ENCODE measurements around the gene MMD2.
"Not testable (repeated sequence)": the region's sequence is repeated elsewhere in the genome, so short reads cannot be mapped to it uniquely, and the experiment has no call there.

The MMD2 gene, protein sequence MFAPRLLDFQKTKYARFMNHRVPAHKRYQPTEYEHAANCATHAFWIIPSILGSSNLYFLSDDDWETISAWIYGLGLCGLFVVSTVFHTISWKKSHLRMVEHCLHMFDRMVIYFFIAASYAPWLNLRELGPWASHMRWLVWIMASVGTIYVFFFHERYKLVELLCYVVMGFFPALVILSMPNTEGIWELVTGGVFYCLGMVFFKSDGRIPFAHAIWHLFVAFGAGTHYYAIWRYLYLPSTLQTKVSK

DNA sequence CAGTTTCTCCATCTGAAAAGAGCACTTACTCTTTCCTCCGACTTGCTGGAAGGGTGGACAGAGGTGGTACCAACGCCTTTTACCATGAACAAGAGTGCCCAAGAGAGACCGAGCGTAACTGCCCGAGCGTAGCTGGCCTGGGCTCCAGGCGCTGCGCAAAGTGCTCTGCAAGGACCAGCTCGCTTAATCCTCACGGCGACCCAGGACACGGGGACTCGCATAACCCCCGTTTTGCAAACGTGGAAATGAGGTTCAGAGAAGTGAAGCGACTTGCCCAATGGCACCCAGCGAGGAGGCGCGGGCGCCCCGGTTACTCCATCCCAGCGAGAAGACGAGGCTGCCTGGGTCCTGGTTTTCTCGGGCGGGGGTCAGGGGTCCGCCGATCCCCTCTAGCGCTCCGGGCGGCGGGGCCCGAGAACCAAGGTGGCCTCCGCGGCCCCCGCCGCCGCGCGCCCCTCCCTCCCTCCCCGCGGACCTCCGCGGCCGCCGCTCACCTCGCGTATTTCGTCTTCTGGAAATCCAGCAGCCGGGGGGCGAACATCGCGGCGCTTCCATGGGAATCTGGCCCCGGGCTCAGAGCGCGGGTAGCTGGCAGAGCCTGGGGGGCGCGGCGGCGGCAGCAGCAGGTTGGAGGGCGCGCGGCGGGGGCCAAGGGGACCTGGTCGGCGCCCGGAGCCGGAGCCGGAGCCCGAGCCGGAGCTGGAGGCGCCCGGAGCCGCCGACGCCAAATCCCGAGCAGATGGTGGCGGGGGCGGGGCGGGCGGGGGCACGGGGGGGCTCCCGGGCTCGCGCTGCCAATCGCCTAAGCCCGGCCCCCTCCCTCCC lies at the start of gene MMD2:
Gene MMD2 (minus strand): TSS at position 711 of the 825 bp plus-strand sequence. CDS start 170 bp downstream, at position 541.
- DNase-seq = peak; percentile 49

DNA sequence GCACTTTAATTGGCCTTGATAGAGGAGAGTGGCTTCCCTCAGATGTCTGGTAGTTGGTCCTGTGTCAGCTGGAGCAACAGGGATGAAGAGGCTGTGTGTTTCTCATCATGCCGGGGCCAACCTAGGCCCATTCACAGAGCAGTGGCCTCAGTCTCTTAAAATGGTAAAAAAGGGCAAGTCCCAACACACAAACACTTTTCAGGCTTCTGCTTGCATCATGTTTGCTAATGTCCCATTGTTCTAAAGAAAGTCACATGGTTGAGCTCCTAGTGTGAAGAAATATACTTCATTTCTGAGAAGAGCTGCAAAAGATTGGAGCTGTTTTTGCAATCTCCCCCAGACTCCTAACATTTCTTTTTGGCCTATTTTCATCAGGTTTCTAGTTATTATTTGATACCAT lies 46.1 kb upstream of the MMD2 start:
- no peak for DNase-seq

DNA sequence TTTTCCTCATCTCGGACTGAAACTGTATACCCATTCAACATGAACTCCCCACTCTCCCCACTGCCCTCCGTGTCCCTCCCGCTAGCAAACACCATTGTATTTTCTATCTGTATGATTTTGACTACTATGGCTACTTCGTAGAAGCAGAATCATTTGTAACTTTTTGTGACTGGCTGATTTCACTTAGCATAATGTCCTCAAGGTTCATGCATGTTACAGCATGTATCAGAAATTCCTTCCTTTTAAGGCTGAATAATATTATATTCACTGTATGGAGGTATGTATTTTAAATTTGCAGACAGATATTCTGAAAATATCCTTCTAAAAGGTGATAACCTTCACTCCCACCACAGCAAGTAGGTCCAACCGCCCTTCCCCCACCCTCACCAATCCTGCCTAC lies 42.9 kb upstream of the MMD2 start:
- no peak for DNase-seq

DNA sequence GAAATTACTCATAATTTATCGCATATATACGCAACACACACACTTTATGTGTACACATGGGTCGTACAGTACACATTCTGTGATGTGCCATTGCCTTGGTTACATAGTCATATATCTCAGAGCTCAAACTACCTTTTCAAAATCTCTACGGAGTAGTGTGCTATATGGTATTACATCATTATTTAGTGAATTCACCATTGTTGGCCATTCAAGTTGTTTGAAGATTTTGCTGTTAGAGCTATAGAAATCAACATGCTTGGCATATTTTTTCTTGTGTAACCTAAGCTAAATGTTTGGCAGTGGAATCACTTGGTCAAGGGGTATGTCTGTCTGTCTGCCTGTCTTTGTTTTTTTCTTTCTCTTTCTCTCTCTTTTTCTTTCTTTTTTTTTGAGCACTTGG lies 42.0 kb upstream of the MMD2 start:
- no peak for DNase-seq

DNA sequence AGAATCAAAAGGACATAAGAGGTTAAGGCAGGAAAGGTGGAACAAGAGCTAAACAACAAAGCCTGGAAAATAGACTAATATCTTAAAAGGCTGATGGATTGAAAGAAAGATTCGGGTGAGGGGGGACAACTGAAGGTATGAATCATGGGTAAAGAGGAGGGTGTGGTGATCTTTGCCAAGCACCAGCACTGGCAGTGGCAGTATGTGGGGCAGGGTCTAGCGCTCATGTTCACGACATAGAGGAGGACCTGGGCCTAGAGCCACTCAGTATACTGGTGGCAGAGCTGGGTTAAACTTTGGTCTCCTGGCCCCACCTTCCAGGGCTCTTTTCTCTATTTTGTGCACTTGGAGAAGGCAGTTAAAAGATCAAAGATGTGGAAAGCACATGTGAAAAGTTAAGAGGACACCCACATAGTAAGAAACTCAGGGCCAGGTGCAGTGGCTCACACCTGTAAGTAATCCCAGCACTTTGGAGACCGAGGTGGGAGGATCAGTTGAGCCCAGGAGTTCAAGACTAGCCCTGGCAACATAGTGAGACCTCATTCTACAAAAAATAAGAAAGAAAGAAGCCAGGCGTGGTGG lies 40.5 kb upstream of the MMD2 start:
- DNase-seq = no peak

DNA sequence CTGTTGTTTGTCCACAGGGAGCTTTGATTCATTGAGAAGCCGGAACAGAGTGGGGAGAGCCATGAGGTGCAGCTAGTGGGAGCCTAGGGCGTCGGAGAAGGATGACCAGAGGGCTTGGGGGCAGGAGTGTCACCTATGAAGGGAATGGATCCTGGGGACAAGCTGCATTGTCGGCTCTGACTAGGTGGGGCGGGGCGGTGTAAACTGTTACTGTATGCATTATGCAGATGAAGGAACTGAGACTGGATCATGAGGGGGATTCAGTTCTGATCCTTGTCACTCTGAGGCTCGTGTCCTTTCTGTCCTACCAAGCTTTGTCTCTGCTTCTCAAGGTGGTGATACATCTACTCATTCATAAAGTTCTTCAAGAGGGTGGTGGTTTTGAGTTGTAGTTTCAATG lies 39.9 kb upstream of the MMD2 start:
- no peak for DNase-seq

DNA sequence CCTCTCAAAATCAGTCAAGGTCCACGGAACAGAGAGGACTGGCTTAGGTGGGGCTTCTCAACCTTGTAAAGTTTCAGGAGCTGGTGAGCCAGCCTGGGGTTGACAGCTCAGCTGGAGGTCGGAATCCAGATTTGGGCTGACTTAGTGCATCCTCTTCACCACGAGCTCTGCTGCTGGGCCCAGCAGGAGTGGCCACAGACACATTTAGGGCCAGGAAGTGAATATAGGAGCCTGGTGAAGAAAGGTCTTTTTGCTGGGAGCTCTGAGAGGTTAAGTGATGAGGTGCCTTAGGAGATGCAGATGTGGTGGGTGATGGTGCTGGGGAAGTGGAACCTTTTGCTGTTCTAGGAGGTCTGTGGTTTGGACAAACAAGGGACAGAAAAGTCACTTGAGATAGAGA lies 39.3 kb upstream of the MMD2 start:
- no peak for DNase-seq

DNA sequence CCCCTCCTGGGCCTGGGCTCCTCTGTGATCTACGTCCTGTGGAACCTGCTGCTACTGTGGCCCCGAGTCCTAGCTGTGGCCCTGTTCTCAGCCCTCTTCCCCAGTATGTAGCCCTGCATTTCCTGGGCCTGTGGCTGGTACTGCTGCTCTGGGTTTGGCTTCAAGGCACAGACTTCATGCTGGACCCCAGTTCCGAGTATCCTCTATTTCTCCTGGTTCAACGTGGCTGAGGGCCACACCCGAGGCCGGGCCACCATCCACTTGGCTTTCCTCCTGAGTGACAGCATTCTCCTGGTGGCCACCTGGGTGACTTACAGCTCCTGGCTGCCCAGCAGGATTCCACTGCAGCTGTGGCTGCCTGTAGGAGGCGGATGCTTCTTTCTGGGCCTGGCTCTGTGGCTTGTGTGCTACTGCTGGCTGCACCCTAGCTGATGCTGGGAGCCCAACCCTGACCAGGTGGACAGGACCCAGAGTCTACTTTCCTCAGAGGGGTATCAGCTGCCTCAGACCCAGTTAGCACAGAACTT lies 37.8 kb upstream of the MMD2 start:
- no peak for DNase-seq

DNA sequence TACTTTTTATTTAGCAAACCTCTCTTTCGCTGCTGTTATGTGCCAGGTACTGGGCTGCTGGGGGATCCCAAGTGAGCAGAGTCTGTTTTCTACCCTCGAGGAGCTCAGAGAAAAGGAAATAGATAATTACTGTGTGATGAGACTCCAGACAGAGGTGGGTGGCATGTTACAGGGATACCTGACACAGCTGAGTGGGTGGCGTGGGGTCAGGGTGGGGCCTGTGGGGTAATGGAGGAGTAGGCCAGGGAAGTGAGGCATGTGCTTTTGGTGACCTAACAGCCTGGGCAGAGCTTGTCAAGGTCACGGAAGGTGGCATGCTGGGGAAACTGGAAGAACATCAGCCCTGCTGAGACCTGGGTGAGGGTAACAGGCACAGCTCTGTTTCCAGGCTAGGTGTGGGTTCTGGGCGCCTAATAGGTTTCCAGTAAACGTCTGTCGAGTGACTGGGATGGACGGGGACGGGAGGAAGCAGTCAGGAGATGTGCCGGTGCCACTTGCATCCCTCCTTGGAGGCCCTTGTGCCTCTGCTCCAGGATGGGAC lies 36.5 kb upstream of the MMD2 start:
- peak; percentile 46 for DNase-seq

DNA sequence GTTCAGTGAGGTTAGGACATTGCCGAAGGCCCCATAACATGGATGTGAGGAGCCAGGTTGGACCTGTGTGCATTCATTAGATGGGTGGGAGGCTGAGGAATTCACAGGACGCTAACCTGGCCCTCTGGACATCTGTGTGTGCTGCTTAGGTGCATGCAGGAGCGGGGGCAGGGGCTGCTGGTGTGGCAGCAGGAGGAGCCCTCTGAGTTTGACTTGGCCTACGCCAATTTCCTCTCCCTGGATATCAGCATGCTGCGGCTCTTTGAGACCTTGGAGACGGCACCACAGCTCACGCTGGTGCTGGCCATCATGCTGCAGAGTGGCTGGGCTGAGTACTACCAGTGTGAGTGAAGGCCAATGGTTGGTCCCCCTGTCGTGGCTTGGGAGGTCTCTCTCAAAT lies 34.5 kb upstream of the MMD2 start:
- no peak for DNase-seq

DNA sequence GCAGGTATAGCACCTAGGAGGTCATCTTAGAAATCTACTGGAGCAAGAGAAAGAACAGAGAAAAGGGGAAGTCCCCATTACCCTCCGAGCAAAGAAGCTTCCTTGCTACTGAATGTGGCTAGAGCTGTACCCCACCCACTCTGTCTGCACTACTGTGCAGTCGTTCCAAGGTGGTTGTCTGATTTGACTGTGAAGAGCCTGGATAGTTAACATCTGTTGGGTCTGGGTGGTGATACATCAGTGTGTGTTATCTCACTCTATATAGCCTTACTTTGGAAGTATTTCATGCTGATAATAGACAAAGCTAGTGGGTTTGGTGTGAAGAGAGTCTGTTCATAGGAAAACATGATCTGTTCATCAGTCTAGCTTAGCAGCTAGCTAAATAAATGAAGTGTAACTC lies 23.8 kb upstream of the MMD2 start:
- DNase-seq = not testable (repeated sequence)

DNA sequence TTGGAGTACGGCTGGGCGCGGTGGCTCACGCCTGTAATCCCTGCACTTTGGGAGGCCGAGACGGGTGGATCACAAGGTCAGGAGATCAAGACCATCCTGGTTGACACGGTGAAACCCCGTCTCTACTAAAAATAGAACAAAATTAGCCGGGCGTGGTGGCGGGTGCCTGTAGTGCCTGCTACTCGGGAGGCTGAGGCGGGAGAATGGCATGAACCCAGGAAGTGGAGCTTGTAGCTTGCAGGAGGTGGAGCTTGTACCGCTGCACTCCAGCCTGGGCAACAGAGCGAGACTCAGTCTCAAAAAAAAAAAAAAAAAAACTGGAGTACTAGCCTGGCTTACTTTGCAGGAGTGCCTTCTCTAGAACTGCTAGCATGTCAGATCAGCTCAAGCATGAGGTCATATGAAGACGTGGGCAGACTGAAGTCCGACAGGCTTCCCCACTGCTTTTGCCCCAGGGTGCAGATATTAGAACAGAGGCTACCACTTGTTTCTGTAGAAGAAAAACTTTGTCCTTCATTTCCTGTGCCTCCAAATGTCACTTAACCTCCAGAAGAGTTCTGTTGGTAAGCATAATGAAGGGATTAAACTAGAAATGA lies 22.4 kb upstream of the MMD2 start:
- DNase-seq = not testable (repeated sequence)

DNA sequence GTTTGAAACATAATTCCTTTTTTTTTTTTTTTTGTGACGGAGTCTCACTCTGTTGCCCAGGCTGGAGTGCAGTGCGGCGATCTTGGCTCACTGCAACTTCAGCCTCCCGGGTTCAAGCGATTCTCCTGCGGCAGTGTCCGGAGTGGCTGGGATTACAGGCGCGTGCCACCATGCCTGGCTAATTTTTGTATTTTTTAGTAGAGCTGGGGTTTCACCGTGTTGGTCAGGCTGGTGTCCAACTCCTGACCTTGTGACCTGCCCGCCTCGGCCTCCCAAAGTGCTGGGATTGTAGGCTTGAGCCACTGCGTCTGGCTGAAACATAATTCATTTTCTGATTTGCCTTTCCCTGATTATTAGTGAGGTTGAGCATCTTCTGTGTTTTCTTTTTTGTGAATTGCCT lies 16.6 kb upstream of the MMD2 start:
- not testable (repeated sequence) for DNase-seq

DNA sequence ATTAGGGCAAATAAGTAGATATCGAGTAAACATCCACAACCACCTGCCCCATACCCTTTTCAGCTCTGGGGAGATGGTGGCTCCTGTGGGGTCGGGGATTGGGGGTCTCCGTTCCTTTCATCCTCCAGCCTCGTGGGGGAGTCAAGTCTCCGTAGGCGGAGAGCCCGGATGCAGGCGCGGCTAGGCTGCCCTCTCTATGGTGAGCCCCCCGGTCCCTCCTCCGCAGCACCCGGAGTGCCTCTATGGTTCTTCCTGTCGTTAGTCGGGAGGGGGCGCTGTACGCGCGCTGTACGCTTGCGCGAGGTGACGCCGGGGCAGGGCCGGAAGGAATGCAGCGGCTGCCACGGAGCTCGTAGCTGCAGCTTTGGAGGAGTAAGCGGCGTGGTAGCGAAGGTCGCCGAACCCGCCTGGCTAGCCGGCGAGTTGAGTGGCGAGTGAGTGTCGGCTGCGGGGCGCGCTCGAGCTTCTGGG lies 14.8 kb upstream of the MMD2 start:
- DNase-seq = peak; percentile 98

DNA sequence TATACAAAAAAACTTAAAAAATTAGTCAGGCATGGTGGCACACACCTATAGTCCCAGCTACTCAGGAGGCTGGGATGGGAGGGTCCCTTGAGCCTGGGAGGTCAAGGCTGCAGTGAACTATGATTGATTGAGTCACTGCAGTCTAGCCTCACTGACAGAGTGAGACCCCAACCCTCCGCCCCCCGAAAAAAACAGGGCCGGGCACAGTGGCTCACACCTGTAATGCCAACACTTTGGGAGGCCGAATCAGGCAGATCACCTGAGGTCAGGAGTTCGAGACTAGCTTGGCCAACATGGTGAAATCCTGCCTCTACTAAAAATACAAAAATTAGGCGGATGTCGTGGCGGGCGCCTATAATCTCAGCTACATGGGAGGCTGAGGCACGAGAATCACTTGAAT lies 13.5 kb upstream of the MMD2 start:
- DNase-seq = not testable (repeated sequence)

DNA sequence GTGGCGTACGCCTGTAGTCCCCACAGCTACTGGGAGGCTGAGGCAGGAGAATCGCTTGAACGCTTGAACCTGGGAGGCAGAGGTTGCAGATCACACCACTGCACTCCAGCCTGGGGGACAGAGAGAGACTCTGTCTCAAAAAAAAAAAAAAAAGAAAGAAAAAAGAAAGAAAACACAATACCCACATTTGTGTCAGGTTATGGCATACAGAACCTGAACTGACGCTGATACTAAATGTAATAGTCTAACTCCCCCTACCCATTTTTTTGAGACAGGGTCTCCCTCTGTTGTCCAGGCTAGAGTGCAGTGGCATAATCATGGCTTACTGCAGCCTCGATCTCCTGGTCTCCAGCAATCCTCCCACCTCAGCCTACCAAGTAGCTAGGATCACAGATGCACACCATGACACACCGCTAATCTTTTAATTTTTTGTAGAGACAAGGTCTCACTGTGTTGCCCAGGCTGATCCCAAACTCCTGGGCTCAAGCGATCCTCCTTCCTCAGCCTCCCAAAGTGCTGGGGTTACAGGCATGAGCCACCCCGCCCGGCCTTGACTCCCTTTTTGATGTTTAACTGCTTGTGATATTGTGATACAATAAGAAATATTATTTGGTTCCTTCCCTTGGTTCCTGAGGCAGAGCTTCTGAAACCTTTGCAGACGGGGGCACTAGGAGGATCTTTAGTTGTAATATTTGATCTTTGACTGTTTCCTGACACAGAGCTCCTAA lies 6.5 kb upstream of the MMD2 start:
- no peak for DNase-seq

DNA sequence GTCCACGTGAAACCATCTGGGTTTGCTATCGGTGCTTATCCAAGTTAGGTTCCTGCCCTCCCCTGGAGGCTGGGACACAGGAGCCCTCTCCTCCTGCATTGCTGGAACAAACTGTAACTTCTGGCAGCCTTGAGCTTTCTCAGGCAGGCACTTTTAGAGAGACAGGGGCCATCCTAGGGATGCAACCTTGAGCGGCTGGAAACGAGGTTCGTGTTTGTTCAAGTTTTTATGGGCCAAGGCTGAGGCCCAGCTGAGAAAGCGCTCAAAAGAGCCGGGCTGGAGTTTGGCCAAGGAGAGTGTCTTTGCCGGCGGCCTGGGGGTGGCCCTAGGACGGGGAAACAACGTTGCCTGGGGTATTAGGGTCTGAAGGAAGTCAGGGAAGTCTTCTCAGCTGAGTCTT lies 5.5 kb upstream of the MMD2 start:
- no peak for DNase-seq

DNA sequence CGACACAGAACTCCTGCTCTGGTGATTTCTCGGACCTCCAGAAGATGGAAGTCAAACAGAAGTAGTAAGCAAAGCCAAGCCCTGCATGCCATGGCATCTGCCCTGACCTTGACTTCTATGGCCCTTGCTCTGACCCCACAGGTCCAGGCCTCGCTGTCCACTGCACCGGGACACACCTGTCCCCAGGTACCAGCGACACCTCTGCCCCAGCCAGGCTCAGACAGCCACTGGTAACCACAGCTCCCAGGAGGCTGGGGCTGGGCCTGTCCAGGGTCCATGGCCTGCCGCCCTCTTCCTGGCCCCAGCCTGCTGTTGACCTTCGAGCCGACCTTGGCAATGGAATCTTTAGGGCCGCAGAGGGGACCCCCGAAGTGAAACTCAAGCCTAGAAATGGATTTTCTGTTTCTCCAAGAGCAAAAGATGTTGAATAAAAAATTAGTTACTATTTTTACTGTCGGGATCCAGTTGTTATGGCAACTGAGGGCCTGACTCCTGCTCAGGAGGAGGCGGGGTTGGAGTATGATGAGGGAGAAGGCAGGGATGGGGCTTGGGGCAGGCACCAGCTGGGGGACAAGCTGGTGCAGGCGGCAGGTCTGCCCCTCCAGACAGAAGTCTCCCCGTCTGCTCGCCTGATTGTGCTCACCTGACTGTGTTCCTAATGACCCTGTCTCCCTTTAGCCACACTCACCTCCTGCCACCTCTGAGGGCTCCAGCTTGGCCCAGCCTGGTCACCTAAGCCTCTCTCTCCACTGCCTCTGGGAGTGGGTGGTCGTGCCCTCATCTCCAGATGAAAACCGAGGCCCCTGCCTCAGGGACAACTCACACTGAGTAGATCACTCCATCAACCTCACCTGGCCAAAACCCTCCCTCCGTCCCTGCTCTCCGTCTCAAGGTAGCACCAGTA lies 4.1 kb upstream of the MMD2 start:
- DNase-seq = peak; percentile 37

DNA sequence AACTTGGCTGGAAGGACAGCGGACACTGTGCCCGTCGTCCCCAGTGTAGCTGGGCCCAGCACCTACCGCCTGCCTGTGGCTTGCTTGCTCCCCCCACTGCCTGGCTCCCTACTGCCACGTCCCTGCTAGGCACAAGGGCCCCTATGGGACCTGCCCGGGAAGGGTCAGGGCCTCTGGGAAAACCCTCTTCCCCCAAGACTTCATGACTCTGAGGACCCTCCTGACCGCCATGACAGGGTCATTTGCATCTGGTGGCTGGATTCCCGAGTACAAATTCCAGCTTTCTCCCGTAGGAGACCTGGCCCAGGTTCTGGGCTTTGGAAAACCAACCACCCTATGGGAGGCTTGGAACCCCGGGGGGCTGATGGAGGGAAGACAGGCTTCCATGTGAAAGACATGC lies 1.4 kb upstream of the MMD2 start:
- peak; percentile 56 for DNase-seq

DNA sequence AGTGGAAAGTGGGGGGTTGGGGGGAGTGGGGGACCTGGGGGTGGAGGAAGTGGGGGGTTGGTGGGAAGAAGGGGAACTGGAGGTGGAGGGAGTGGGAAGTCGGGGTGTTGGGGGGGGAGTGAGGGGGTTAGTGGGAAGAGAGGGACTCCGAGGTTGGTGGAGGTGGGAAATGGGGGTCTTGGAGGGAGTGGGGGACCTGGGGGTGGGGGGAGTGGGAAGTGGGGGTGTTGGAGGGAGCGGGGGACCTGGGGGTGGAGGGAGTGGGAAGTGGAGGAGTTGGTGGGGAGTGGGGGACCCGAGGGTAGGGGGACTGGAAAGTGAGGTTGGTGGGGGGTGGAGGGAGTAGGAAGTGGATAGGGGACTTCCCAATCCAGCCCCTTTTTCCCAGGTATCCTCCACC lies 906 bp upstream of the MMD2 start:
- no peak for DNase-seq

DNA sequence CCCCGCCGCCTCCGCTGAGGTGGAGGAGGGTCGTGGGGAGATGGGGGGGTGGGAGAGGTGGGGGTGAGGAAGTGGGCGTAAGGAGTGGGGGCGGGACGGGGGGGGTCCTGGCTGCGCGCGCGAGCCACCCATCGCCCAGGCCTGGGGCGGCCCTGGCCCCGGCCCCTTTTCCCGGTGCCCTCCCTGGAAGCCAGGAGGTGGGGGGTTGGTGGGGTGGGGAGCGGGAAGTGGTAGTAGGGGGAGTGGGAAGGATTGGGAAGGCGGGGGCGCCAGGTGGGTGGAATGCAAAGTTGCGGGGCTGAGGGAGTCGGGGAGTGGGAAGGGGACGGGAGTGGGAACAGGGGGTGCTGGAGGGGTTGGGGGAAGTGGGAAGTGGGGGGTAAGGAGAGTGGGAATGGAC lies 319 bp upstream of the MMD2 start:
- peak; percentile 46 for DNase-seq
